Activated CD4-positive, alpha-beta T cell treated with anti-CD3 and anti-CD28 coated beads, Interleukin-2, amount 50 U/mL, for 48 hours (primary cell): ENCODE data around the gene FNDC11.
"Not testable (repeated sequence)": the region's sequence is repeated elsewhere in the genome, so short reads cannot be mapped to it uniquely, and the experiment has no call there.

ENCODE experiments used
- DNase-seq, 2 experiments: peaks; one replicate each; pipeline ENCODE4 v3.0.0-alpha.2; 2020

FNDC11 gene

DNA sequence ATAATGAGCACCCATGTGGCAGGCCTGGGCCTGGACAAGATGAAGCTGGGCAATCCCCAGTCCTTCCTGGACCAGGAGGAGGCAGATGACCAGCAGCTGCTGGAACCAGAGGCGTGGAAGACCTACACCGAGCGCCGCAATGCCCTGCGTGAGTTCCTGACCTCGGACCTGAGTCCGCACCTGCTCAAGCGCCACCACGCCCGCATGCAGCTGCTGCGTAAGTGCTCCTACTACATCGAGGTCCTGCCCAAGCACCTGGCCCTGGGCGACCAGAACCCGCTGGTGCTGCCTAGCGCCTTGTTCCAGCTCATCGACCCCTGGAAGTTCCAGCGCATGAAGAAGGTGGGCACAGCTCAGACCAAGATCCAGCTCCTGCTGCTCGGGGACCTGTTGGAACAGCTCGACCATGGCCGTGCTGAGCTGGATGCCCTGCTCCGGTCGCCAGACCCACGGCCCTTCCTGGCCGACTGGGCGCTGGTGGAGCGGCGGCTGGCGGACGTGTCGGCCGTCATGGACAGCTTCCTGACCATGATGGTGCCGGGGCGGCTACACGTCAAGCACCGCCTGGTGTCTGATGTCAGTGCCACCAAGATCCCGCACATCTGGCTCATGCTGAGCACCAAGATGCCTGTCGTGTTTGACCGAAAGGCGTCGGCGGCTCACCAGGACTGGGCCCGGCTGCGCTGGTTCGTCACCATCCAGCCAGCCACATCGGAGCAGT is 1.9 kb downstream of the FNDC11 start:
- no peak for DNase-seq

DNA sequence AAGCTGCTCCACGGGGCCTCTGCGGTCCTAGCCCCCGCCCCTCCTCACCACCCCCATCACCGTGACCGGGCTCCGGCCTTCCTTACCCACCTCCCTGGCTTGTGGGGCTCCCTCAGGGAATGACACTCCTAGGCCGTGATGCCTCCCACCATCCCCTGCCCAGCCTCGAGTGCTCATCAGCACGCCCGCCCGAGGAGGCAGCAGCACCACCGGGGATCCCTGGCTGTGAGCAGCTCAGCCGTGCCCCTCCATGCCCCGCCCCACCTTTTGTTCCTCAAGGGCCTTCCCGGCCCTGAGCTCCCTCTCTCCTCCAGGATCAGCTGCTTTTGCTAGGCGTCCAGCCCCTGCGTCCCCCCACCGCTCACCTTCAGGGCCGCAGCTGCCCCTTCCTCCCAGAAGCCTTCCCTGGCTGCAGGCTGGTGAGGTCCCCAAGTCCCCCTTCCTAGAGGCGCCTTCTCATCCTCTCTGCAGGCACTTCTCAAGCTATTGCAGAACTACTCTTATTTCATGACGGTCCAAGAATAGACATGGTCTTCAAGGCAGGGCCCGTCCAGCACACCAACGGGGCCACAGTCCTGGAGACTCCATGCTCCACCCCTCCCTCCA is 3.0 kb downstream of the FNDC11 start:
- no peak for DNase-seq

DNA sequence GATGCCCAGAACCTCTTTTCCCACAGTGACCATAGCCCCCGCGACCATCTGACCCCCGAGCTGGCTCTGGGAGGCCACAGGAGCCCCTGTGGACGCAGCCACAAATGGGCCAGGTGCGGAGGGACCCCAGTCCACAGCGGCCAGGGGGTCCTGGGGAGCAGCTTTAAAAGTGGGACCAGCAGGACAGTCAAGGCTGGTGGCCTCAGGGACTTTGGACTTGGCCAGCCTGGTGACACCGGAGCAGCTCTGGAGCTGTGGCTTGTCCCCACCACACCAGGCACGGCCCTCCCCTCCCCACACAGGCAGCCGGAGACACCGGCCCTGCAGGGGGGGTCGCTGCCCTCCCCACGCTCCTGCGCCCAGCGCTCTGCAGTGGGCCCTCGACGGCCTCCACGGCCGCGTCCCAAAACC is 3.5 kb downstream of the FNDC11 start:
- no peak for DNase-seq

DNA sequence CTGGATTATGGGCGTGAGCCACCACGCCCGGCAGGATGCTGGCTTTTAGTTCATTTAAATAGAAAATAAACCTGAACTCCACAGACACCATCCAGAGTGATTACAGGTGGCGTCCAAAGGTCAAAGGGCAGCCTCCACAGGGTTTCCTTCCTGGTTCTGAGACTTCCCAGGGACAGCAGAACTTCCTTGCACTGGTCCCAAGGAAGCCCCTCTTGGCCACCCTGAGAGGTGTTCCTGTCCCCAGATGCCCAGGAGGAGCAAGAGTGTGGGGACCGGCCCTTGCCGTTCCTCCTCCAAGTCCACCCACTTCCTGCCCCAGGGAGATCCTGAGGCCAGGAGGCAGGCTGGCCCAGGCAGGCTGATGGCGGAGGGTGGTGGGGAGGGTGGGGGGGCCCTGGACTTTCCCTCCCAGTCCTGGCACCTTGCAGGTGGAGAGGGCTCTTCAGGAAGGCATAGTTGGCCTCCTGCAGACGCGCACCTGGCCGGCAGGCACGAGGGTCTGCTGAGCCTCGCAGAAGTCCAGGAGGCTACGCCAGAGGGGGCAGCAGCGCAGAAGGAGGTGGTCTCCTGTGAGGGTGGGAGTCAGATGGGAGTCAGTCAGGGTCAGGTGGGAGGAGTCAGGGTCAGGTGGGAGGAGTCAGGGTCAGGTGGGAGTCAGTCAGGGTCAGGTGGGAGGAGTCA is 5.0 kb downstream of the FNDC11 start:
- DNase-seq = no peak

DNA sequence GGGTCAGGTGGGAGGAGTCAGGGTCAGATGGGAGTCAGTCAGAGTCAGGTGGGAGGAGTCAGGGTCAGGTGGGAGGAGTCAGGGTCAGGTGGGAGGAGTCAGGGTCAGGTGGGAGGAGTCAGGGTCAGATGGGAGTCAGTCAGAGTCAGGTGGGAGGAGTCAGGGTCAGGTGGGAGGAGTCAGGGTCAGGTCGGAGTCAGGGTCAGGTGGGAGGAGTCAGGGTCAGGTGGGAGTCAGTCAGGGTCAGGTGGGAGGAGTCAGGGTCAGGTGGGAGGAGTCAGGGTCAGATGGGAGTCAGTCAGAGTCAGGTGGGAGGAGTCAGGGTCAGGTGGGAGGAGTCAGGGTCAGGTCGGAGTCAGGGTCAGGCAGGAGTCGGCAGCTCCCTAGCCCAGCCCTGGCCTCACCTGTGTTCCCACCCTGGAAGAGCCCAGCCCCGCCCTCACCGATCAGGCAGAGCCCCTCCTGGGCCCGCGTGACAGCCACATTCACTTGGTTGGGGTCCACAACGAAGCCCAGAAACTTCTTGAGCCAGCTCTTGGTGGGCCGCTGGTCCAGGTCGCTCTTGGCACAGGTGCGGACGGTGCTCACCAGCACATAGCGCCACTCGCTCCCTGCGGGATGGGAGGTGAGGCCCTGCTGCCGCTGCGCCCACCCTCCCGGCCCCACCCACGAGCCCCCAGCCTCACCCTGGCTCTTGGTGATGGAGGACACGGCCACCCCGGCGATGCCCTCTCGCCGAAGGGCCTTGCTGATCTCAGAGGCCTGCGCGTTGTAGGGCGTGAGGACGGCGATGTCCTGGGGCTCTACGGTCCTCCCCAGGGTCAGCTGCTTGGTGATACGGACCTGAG is 5.8 kb downstream of the FNDC11 start:
- not testable (repeated sequence) for DNase-seq

DNA sequence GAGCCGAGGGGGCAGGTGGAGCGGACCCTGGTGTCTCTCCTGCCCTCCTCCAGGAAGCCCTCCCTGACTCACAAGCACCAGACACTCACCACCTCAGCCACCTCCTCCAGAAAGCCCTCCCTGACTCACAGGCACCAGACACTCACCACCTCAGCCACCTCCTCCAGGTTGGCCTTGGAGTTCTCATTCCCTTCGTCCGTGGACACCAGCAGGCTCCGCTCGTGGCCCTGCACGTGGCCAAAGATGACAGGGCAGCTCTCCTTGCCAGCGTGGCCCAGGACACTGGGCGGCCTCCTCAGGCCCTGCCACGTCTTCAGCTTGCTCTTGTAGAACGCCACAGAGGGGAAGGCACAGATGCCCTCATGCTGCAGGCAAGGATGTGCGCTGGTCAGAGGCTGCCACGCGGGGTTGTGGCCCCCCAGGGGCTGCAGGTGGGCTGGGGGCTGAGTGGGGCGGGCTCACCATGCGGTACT is 6.4 kb downstream of the FNDC11 start:
- DNase-seq = no peak

DNA sequence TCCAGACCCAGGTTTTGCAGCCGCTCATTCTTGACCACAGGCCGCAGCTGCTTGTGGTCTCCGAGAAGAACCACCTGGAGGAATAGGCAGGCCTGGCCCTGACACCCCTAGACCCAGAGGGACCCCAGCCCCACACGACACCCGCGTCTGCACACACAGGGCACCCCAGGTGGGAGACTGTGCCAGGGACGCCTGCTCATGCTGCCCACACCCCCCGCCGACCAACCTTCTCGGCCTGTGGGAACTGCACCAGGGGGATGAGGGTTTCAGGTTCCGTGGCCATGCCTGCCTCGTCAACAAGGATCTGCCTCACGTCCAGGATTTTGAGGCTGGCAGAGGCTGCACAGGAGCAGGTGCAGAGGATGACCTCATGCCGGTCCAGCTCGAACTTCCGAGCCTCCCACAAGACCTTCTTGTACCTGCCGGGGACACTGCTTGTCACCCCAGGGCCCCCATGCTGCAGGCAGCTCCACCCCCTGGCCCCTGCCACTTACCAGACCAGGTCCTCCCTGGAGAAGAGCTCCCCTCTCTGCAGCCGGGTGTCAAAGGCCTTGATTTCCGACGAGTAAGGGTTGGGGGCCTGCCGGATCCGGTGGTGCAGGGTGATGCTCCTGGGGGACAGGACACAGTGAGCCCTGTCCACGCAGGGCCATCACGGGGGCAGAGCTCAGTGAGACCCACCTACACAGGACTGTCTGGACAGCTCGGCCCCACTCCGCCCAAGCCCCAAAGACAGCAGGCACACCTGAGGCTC is 7.1 kb downstream of the FNDC11 start:
- no peak for DNase-seq

DNA sequence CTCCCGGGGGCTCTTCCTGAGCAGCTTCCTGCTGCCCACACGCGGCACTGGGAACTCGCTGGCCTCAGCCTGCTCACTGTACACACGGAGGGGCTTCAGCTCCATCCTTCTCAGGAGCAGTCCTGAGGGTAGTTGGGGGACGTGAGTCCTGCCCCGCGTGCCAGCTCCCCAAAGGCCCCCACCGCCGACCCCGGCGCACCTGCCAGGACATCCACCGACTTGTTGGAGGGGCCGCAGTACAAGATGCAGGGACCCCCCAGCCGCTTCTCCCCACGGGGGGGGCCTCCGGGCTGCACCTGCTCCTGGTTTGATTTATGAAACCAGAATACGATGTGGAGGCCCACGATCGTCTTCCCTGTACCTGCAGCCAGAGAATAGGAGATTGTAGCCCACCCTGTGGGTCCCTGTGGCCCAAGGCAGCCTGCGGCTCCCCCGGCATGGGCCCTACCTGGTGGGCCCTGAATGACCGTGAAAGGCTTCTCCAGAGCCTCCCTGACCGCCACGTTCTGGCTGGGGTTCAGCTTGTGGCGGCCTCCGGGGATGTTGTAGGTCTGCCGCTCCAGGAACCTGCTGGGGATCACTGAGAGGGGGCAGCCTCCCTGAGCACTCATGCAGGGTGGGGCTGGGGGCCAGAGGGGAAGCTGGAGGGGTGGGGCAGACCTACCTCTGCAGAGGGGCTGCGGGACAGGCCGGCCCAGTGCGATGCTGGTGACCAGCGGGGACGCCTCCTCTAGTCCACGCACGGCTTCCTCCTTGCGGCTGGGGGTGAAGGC is 7.9 kb downstream of the FNDC11 start:
- DNase-seq = no peak

DNA sequence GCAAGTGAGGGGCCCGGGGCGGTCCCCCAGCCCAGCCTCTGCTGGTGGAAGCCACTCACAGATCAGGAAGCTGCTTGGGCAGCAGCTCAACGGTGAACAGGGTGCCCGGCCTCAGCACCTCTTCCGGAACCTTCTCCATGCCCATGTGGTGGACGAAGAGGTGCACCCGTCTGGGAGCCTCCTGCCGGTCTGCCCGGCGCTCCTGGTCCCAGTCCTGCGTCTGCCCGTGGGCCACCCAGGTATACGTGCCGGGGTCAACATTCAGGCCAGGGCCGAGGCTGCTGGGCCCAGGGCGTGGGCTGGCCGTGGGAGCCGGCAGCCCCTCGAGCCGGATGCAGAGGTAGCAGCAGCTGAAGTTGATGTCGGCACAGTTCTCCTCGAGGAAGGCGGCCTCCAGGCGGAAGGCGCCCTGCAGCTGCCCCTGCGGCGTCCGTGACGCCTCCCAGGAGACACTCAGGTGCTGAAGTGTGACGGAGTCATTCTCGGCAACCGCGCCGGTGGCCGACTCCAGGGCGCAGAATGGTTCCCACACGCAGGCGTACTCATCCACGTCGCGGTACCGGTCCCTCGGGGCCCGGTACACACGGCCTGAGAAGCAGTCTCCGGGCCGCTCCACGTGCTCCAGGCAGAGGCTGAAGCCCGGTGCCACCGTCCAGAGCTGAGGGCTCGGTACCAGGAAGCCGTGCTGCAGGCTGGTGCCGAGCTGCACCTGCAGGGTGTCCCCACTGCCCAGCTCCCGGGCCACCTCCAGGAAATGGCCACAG is 8.7 kb downstream of the FNDC11 start:
- no peak for DNase-seq

DNA sequence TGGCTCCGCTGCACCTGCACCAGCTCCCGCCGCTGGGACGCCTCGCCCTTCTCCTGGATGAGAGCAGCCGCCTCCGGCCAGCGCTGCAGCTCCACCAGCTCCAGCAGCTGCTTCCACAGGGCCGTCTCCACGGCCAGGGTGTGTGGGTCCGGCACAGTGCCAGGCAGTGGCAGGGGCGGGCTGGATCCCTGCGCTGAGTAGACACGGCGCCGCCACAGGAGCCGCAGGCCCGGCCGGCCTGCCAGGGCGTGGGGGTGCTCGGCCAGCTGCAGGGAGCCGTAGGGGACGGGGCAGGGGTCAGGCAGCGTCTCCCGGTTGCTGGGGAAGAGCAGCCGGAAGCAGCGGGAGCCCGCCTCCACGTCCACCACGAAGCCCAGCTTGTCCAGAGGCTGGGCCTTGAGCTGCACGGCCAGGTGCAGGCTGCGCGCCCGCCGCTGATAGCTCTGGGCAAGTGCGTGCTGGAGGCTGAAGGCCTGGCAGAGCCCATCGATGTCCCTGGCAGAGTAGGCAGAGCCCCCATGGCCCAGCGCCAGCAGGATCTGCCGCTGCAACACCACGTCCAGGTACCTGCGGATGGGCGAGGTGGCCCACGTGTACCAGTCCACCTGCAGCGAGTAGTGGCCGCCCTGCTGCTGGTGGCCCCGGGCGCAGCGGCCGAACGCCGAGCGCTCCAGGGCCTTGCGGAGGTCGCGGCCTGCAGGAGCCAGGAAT is 9.4 kb downstream of the FNDC11 start:
- DNase-seq = no peak

DNA sequence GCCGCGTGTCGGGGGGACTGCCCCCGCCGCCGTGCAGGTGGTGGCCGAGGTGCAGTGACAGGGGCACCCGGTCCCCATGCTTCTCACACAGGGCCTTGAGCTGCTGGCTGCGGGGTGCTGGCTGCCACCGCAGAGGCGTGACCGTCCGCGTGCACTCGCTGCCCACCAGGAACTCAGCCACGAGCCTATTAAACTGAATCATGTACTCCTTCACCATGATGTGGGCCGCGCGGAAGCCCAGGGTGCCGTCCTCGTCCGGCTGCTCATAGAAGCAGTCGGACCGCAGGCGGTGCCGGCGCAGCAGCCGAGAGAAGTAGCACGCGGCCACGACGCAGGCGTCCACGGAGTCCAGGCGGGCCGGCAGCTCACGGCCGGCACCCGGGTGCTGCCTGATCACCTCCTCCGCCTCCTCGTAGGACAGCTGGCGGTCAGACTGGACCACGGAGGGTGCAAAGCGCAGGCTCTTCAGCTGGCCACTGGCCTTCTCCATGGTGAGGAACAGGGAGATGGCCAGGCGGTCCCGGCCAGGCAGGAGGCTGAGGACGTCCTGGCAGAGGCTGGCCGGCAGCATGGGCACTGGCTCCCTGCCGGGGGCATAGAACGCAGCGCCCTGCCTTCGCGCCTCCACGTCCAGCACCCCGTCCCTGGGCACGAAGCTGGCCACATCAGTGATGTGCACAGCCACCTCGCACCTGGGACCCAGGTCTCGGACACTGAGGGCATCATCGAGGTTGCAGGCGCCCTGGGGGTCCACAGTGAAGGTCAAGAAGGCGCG is 10.3 kb downstream of the FNDC11 start:
- no peak for DNase-seq

DNA sequence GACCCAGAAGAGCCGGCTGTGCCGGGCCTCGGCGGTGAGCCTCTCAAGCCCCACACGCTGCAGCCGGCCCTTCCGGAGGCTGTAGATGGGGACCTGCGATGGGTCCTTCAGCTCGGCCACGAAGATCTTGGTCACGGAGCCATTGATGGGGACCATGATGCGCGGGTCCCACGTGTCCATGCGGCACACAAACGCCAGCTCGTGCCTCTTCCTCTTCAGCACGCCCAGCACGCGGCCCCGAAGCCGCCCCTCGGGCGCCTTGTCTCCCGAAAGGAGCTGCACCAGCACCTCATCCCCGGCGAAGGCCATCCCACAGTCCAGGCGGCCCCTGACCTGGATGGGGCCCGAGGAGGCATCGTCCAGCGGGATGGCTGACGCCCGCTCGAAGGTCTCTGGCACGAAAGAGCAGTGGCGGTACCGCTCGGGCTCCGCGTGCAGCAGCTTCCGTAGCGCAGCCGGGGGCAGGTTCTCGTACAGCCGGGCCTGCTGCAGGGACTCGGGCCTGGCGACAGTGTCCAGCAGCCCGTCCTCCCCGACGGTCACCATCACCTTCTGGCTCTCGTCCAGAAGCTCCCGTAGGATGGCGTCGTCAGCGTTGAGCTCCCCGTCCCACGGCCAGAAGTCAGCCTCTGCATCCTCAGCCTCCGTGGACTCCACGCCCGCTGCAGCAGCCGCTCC is 11.2 kb downstream of the FNDC11 start:
- no peak for DNase-seq

DNA sequence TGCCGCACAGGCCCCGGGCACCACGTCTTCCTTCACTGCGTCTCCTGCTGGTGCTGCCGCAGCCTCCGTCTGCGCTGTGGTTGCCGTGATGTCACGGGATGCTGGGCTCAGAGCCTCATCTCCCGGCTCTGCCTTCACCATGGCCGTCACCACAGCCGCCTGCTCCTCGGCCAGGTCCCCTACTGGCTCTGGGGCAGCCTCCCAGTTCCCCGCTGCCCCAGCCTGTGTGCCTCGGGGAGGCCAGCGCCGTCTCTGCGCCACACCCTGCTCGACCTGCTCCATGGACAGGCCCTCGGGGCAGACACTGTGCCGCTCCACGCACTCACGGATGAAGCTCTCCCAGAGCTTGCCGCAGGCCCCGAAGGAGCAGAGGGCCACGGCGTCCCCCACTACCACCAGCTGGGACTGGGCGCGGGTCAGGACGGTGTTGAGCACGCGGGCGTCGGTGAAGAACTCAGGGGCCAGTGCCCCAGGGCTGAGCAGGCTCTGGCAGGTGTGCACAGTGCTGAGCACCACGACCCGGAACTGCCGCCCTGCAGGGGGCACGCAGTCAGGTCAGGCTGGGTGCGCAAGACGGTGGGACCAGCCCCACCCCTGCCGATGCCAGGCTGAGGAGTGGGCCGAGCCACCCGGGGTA is 11.9 kb downstream of the FNDC11 start:
- DNase-seq = no peak

DNA sequence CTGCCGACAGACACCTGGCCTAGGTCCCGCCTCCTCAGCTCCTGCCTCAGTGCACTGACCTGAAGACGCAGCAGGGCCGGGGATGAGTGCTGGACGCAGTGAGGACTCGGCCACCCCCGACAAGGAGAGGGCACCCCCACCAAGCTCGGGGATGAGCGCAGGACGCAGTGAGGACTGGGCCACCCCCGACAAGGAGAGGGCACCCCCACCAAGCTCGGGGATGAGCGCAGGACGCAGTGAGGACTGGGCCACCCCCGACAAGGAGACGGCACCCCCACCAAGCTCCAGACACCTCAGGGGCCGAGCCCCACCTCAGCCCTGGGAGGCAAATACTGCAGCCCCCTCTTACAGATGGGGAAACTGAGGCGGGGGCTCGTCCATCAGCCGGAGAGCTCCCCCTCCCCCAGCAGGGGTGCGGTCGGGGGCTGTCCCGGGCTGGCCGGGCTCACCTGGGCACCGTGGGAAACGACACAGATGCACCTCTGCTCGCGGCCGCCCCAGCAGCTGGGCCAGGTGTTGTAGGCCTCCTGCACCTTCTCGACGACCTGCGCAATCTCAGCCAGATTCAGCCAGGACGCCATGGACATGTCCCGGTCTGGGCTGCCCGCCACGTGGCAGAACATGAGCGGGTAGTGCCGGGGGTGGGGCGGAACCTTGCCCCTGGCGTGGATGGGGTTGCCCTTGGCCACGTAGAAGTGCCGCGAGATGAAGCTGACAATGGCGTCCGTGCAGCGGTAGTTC is 12.6 kb downstream of the FNDC11 start:
- DNase-seq = no peak

DNA sequence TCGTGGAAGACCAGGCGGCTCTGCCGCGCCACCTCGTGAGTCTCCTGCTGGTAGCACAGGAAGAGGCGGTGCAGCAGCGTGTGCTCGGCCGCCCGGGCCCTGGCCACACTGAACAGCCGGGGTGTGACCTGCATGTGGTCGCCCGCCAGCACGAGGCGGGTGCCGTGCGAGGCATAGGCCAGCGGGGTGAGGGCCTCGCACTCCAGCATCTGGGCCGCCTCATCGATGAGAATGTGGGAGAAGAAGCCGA is 13.1 kb downstream of the FNDC11 start:
- DNase-seq = no peak

DNA sequence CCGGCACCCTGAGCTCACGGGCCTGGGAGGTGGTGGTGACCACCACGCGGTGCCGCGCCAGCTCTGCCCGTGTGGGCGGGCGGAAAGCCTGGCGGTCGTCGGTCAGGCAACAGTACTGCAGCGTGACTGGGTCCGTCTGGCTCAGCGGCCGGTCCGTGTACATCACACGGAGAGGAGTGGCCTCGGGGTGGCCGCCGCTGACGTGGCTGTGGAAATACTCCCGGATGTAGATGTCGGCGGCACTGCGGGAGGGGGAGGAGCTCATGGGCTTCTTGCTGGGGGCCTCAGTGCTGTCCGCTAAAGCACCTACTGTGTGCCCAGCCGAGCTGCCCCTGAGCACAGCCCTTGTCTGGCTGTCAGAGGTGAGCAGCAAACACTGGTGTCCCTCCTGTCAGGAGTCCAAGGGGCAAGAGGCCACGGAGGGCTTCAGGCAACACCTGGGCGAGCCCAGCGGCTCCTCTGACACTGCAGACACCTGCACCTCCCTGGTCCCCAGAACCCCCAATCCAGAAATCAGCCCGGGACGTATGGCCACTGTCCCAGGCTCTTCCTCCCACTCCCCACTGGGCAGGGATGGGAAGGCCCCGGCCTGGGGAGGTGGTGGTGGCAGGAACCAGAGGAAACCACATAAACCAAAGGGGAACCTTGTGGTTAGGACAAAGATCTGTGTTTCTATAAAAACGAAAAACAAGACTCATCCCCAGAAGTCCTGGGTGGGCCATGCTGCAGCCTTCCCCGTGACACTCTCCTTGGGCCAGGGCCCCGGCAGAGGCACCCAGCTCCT is 13.6 kb downstream of the FNDC11 start:
- peak; percentile 61 to 68 for DNase-seq
